GM23338 (cell line): Measurements from ENCODE around the gene YBX3. TPM values are rescaled to one million over a fixed set of nuclear protein-coding genes. Genes with fewer than 3 reads are reported as not detected.

Source experiments
- ATAC-seq: fragments of 200-7000 bp; cut with Tn5 transposase; 3 replicates; pipeline ENCODE4 v1.9.1; 2020
- DNase-seq: peaks from one replicate; pipeline ENCODE4 v3.0.0-alpha.2; 2015; ENCODE audit warnings: low spot score
- H2AFZ ChIP-seq: fragments of 200-600 bp; sonication (generic); 2 replicates; pipeline ENCODE4 v1.8.0; 2016; ENCODE audit warnings: antibody characterized with exemption, mild to moderate bottlenecking, moderate library complexity
- H3F3A ChIP-seq: fragments of 200-600 bp; sonication (generic); replicated peaks from 2 replicates; pipeline ENCODE4 v1.8.0; 2017; ENCODE audit warnings: antibody characterized with exemption, mixed run types, low read depth
- H3K27ac ChIP-seq: fragments of 200-600 bp; sonication (generic); 2 replicates; pipeline ENCODE4 v1.6.1; 2016; ENCODE audit warnings: low read depth
- H3K27me3 ChIP-seq: fragments of 200-600 bp; sonication (generic); 2 replicates; pipeline ENCODE4 v1.8.0; 2016; ENCODE audit warnings: mild to moderate bottlenecking, mixed run types, moderate library complexity; ENCODE audit not compliant: insufficient read depth
- H3K36me3 ChIP-seq: fragments of 200-600 bp; sonication (generic); 2 replicates; pipeline ENCODE4 v1.8.0; 2016; ENCODE audit warnings: mild to moderate bottlenecking; ENCODE audit not compliant: insufficient read depth
- H3K4me1 ChIP-seq: fragments of 200-600 bp; sonication (generic); 2 replicates; pipeline ENCODE4 v1.8.0; 2016; ENCODE audit warnings: mild to moderate bottlenecking, moderate library complexity; ENCODE audit not compliant: insufficient read depth
- H3K4me2 ChIP-seq: fragments of 200-600 bp; sonication (generic); 2 replicates; pipeline ENCODE4 v1.7.1; 2017; ENCODE audit warnings: mixed run types
- H3K4me3 ChIP-seq: fragments of 200-600 bp; sonication (generic); 2 replicates; pipeline ENCODE4 v1.6.1; 2016; ENCODE audit warnings: mixed run types
- H3K79me2 ChIP-seq: fragments of 200-600 bp; sonication (generic); replicated peaks from 2 replicates; pipeline ENCODE4 v1.8.0; 2017; ENCODE audit warnings: mild to moderate bottlenecking; ENCODE audit not compliant: insufficient read depth
- H3K9me2 ChIP-seq: fragments of 200-600 bp; sonication (generic); 2 replicates; pipeline ENCODE4 v1.8.0; 2017; ENCODE audit not compliant: insufficient read depth
- H4K20me1 ChIP-seq: fragments of 200-600 bp; sonication (generic); replicated peaks from 2 replicates; pipeline ENCODE4 v1.8.0; 2017; ENCODE audit warnings: mild to moderate bottlenecking; ENCODE audit not compliant: insufficient read depth
- H3K27ac Mint-ChIP-seq: 2 replicates; pipeline ENCODE4 v1.8.0; 2020; ENCODE audit warnings: inconsistent platforms, mild to moderate bottlenecking, moderate library complexity, mixed read lengths
- H3K27me3 Mint-ChIP-seq: 3 replicates; pipeline ENCODE4 v1.8.0; 2022; ENCODE audit warnings: low read depth, mild to moderate bottlenecking, moderate library complexity, mixed read lengths, inconsistent platforms; ENCODE audit not compliant: insufficient read depth, poor library complexity
- H3K36me3 Mint-ChIP-seq: 3 replicates; pipeline ENCODE4 v1.8.0; 2021; ENCODE audit warnings: low read depth, mild to moderate bottlenecking, inconsistent platforms, moderate library complexity, mixed read lengths
- H3K4me1 Mint-ChIP-seq: 3 replicates; pipeline ENCODE4 v1.8.0; 2020; ENCODE audit warnings: mild to moderate bottlenecking, inconsistent platforms, mixed read lengths
- H3K4me3 Mint-ChIP-seq: 3 replicates; pipeline ENCODE4 v1.8.0; 2021; ENCODE audit warnings: moderate library complexity, mild to moderate bottlenecking, inconsistent platforms, mixed read lengths
- H3K9me3 Mint-ChIP-seq: 3 replicates; pipeline ENCODE4 v1.8.0; 2020; ENCODE audit warnings: moderate library complexity, mild to moderate bottlenecking, inconsistent platforms, mixed read lengths
- CREB1 ChIP-seq: fragments of 250-450 bp; sonication (Bioruptor Pico); IDR thresholded peaks from 2 replicates; pipeline ENCODE4 v1.5.0; 2020; ENCODE audit warnings: low read depth, mild to moderate bottlenecking, moderate library complexity
- CTCF ChIP-seq, 2 experiments: fragments of 200-600 bp in 1 of 2; sonication (generic) in 1 of 2; conservative IDR thresholded peaks; 2 replicates each; pipeline versions ENCODE4 v1.5.1 to v1.6.1; 2016 to 2017; ENCODE audit warnings: antibody characterized with exemption in 2 of 2, low read depth in 2 of 2, mild to moderate bottlenecking in 2 of 2, moderate library complexity in 1 of 2
- ETS1 ChIP-seq: IDR thresholded peaks from 2 replicates; pipeline ENCODE4 v1.6.1; 2016; ENCODE audit warnings: antibody characterized with exemption
- JUNB ChIP-seq: IDR thresholded peaks from one replicate; pipeline ENCODE4 v1.6.1; 2016; ENCODE audit warnings: antibody characterized with exemption; ENCODE audit not compliant: unreplicated experiment
- NANOG ChIP-seq: IDR thresholded peaks from 2 replicates; pipeline ENCODE4 v1.6.1; 2016; ENCODE audit warnings: antibody characterized with exemption, borderline replicate concordance
- REST ChIP-seq: IDR thresholded peaks from one replicate; pipeline ENCODE4 v1.6.1; 2018; ENCODE audit warnings: antibody characterized with exemption; ENCODE audit not compliant: unreplicated experiment
- ZNF114 ChIP-seq: fragments of 250-450 bp; sonication (Bioruptor Pico); IDR thresholded peaks from 2 replicates; pipeline ENCODE4 v1.5.0; 2020; ENCODE audit warnings: mild to moderate bottlenecking, moderate library complexity
- ZNF331 ChIP-seq: fragments of 250-450 bp; sonication (Bioruptor Pico); IDR thresholded peaks from 2 replicates; pipeline ENCODE4 v1.5.0; 2020; ENCODE audit warnings: low read depth, mild to moderate bottlenecking, moderate library complexity
- polyA plus RNA-seq: library from polyadenylated mRNA; unstranded; fragments of >200 nt; fragmentation: Nextera tagmentation; extraction: Ambion mirVana; gene quantifications from 2 replicates; pipeline ENCODE4 v1.2.1, GENCODE V29; 2016
- total RNA-seq: library from RNA; depleted of rRNA; stranded (reverse); fragments of >200 nt; shearing (Covaris generic); gene quantifications from 2 replicates; pipeline ENCODE4 v1.2.3, GENCODE V29; 2014

YBX3 gene
- total and polyA plus RNA-seq, 2 experiments from 2014 or later = 179 to 450 TPM

- no peak for TF ChIP-seq REST
- no peak for TF ChIP-seq NANOG
- TF ChIP-seq ETS1 = no peak
These were observed 7.6 kb downstream of the YBX3 start (continued) for GRCh38 chr12:10715491-10715890.

GRCh38 chr12:10709808-10710207 is 13.3 kb downstream of the YBX3 start:
- Histone ChIP-seq H3K9me2 (no peaks in the 10 kb centered on the region), H3K4me2 (no peak overlapping the region), H3K4me3 (no peak overlapping the region), H3K79me2 (peaks cover 66% of the 10 kb centered on the region), H2AFZ (no peak overlapping the region), H3F3A (no peaks in the 10 kb centered on the region), H3K27me3 (no peaks in the 10 kb centered on the region), H3K4me1 (no peaks in the 10 kb centered on the region), H3K36me3 (peaks cover 70% of the 10 kb centered on the region), H3K27ac (no peak overlapping the region), H4K20me1 (peaks cover 19% of the 10 kb centered on the region; the same call in 1 of the 2 replicates)
- no peaks in the 10 kb centered on the region for H3K27me3 Mint-ChIP-seq
- TF ChIP-seq ETS1 (no peak), REST (no peak), CREB1 (CRISPR knock-in tag) (no peak), NANOG (no peak), CTCF (conservative IDR thresholded peaks at IDR 0.05; ENCODE audit: low read depth in 2 of 2) (no peak), ZNF331 (CRISPR knock-in tag) (no peak), JUNB (no peak), ZNF114 (no peak)
- ATAC-seq (no peak), DNase-seq (no peak)
- H3K9me3 Mint-ChIP-seq = no peaks in the 10 kb centered on the region
- H3K36me3 Mint-ChIP-seq = peaks cover 84% of the 10 kb centered on the region
- H3K27ac Mint-ChIP-seq = no peak overlapping the region
- H3K4me3 Mint-ChIP-seq = no peak overlapping the region
- H3K4me1 Mint-ChIP-seq = no peaks in the 10 kb centered on the region
